Vagina (tissue), 2 donors: Measurements from ENCODE around the gene GPC5.

Experiments
- POLR2A ChIP-seq, 2 donors: fragments of 450-650 bp; IDR thresholded peaks; one replicate each; pipeline ENCODE4 v1.6.1; 2017; ENCODE audit warnings: antibody characterized with exemption in 2 of 2, mild to moderate bottlenecking in 2 of 2, moderate library complexity in 2 of 2
- TF ChIP-seq, protein P1 (sequence below), 3 experiments: fragments of 450-650 bp in 2 of 3; fragments of 200-600 bp in 1 of 3; sonication (generic) in 1 of 3; IDR thresholded peaks; one replicate each; pipeline ENCODE4 v1.5.1; 2017 to 2019; ENCODE audit warnings: antibody characterized with exemption in 3 of 3, mild to moderate bottlenecking in 2 of 3, moderate library complexity in 2 of 3

DNA sequence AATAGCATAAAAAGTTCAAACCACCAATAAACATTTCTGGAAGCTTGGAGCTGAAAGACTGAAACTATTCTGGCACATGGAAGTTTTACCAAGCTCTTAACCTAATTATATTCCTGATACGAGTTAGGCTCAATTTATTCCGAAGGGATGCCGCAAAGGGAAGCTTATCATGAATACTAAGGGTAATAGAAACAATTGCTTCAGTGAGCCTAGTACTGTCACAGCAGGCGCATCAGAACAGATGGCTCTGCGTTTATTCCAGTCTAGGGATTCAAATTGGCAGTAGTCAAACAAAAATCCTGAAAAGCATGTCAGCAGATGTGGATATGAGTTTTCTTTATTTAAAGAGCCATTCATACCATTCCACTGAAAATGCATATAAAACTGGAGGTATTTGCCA is 779.5 kb downstream of the GPC5 start:
- no peak for TF ChIP-seq POLR2A (IDR thresholded peaks at IDR 0.05)
- TF ChIP-seq, protein P1, sequence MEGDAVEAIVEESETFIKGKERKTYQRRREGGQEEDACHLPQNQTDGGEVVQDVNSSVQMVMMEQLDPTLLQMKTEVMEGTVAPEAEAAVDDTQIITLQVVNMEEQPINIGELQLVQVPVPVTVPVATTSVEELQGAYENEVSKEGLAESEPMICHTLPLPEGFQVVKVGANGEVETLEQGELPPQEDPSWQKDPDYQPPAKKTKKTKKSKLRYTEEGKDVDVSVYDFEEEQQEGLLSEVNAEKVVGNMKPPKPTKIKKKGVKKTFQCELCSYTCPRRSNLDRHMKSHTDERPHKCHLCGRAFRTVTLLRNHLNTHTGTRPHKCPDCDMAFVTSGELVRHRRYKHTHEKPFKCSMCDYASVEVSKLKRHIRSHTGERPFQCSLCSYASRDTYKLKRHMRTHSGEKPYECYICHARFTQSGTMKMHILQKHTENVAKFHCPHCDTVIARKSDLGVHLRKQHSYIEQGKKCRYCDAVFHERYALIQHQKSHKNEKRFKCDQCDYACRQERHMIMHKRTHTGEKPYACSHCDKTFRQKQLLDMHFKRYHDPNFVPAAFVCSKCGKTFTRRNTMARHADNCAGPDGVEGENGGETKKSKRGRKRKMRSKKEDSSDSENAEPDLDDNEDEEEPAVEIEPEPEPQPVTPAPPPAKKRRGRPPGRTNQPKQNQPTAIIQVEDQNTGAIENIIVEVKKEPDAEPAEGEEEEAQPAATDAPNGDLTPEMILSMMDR (IDR thresholded peaks at IDR 0.05): no peak
